Thyroid gland (tissue), 4 donors: ENCODE results near the gene IQGAP1.

ENCODE experiments used
- POLR2A ChIP-seq, 2 donors: fragments of 450-650 bp; IDR thresholded peaks; one replicate each; pipeline ENCODE4 v1.6.1; 2017; ENCODE audit warnings: antibody characterized with exemption in 2 of 2, mild to moderate bottlenecking in 2 of 2, moderate library complexity in 1 of 2
- TF ChIP-seq, protein P1 (sequence below), 6 experiments: fragments of 200-600 bp in 3 of 6; fragments of 450-650 bp in 3 of 6; sonication (generic) in 3 of 6; IDR thresholded peaks; one replicate each; pipeline ENCODE4 v1.5.1; 2016 to 2019; ENCODE audit warnings: antibody characterized with exemption in 6 of 6, mild to moderate bottlenecking in 2 of 6, inconsistent platforms in 1 of 6, moderate library complexity in 1 of 6

DNA sequence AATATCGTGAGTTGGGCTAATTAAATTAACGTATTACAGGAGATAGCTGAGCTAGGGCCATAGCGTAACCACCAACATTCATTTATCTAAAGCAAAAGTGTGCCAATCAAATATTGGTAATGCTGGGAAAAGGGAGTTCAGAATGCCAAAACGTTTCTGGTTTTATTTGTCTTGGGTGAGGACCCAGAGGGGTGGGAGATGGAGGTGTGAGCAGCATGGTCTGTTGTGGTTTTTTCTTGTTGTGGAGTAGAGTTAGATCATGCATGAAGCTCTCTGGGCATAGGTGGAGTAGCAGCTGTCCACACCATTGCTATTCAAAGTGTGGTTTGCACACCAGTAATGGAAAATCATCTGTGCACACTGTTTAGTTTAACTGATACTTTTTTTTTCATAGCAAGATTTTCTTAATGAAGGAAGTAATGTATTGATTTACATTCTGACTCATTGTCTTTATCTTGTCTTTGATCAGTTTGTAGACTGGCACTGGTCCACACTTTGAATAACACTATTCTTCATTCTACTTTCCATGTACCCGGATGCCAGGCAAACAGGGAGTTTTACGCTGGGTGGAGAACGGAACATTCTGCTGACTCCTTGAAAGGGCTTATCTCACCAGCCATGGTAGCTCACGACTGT is 90.9 kb downstream of the IQGAP1 start:
- TF ChIP-seq, protein P1, sequence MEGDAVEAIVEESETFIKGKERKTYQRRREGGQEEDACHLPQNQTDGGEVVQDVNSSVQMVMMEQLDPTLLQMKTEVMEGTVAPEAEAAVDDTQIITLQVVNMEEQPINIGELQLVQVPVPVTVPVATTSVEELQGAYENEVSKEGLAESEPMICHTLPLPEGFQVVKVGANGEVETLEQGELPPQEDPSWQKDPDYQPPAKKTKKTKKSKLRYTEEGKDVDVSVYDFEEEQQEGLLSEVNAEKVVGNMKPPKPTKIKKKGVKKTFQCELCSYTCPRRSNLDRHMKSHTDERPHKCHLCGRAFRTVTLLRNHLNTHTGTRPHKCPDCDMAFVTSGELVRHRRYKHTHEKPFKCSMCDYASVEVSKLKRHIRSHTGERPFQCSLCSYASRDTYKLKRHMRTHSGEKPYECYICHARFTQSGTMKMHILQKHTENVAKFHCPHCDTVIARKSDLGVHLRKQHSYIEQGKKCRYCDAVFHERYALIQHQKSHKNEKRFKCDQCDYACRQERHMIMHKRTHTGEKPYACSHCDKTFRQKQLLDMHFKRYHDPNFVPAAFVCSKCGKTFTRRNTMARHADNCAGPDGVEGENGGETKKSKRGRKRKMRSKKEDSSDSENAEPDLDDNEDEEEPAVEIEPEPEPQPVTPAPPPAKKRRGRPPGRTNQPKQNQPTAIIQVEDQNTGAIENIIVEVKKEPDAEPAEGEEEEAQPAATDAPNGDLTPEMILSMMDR (IDR thresholded peaks at IDR 0.05) = no peak
- TF ChIP-seq POLR2A (IDR thresholded peaks at IDR 0.05) = no peak
